ENCODE measurements around the gene ZNF710.
"Not testable (repeated sequence)": the region's sequence is repeated elsewhere in the genome, so short reads cannot be mapped to it uniquely, and the experiment has no call there.

Gene ZNF710

GRCh38 chr15:90060797-90061196, 59.7 kb downstream of the ZNF710 start:
- DNase-seq (ENCODE audit: low read depth, low spot score), result no peak

- DNase-seq (ENCODE audit: low read depth, low spot score), result no peak
These were observed 60.9 kb downstream of the ZNF710 start for GRCh38 chr15:90062023-90062442.

DNA sequence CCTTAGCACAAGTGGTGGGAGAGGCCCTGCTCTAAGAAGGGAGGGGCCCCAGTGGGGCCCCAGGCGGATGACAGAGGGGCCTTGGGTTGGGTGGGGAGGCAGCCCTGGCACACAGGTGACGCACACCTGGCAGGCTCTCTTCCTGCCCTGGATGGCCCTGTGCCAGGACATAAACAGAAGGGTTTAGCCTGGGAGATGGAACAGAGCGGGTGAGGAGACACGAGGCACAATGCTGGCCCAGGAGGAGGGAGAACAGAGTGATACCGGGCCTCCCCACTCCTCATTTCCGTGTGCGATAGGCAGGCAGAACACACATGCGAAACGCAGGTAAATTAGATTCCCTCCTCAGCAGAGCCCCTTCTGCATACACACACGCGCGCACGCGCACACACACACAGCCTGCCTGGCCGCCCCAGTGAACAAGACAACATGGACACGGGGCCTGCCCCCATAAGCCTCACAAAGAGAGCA, 61.4 kb downstream of the ZNF710 start:
- DNase-seq (ENCODE audit: low read depth, low spot score), result no peak

DNA sequence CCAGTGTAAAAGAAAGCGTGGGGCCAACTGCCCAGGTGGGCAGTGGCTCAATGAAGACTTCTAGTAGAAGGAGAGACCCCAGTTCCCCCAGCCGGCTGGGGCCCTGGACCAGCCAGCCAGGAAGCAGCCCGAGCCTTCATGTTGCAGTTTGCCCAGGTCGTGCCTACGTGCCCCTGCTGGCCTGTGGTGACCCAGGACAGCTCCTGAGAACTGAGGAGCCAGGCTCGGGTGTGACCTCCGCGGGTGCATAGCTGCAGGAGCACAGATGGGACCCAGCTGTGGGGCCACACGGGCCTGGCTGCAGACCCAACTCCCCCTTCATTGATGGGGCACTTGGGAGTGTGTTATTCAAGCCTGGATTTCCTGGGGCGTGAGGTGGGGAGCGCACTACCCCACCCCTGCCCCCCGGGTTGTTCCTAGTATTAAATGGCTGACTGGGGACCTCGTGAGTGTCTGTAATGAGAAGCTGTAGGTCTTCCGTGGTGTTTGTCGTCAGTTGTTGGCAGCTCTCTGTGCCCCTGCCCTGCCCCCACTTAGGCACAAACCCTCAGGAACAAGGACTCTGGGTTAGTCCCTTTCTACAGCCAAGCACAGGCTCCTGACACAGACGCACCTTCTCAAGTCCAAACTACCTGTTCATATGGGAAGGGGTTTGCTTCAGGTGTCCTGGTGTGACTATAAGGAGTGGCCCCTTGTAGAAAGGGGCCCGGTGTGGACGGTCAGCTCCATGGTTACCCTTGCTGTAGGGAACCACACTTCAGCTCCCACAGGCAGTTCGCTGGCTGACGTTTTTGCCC, 62.0 kb downstream of the ZNF710 start:
- DNase-seq (ENCODE audit: low read depth, low spot score), result no peak

GRCh38 chr15:90063770-90064247, 62.7 kb downstream of the ZNF710 start:
- no peak for DNase-seq (ENCODE audit: low read depth, low spot score)

- DNase-seq (ENCODE audit: low read depth, low spot score), result no peak
These were observed 64.0 kb downstream of the ZNF710 start for GRCh38 chr15:90064911-90065681.

GRCh38 chr15:90065682-90066049, 64.5 kb downstream of the ZNF710 start:
- DNase-seq (ENCODE audit: low read depth, low spot score), result no peak

GRCh38 chr15:90067181-90067952, 66.2 kb downstream of the ZNF710 start:
- DNase-seq (ENCODE audit: low read depth, low spot score), result no peak

- no peak for DNase-seq (ENCODE audit: low read depth, low spot score)
These were observed 67.0 kb downstream of the ZNF710 start for GRCh38 chr15:90067953-90068606.

DNA sequence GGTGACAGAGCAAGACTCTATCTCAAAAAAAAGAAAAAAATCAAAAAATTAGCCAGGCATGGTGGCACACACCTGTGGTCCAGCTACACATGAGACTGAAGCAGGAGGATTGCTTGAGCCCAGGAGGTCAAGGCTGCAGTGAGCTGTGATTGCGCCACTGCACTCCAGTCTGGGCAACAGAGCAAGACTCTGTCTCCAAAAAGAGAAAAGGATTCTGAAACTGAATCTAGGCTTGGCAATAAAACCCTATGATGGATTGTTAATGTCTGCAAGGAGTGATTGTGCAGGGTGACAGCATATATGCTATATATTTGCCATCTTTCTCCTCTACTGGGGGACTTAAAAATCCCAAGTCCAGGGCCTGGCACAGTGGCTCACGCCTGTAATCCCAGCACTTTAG, 69.5 kb downstream of the ZNF710 start:
- DNase-seq (ENCODE audit: low read depth, low spot score), result not testable (repeated sequence)

DNA sequence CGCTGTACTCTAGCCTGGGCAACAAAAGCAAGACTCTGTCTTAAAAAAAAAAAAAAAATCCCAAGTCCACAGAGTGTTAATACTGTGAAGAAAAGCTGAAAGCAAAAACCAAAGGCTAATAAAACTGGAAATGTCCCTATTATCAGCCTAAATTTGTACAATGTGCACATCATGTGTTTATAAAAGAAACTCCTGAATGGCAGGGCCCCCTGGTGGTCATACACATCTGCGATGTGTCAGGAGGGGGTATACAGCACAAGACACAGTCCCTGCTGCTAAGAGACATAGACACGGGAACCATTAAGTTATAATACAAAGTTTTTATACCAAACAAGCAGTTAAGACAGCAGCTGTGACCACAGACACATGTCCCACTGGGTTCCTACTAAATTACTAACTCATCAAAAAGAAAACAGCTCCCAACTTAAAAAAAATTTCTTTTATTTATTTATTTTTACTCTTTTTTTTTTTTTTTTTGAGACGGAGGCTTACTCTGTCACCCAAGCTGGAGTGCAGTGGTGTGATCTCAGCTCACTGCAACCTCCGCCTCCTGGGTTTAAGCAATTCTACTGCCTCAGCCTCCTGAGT, 70.2 kb downstream of the ZNF710 start:
- DNase-seq (ENCODE audit: low read depth, low spot score), result peak; percentile 86

GRCh38 chr15:90072978-90073640, 72.0 kb downstream of the ZNF710 start:
- no peak for DNase-seq (ENCODE audit: low read depth, low spot score)

GRCh38 chr15:90074023-90074422, 72.9 kb downstream of the ZNF710 start:
- no peak for DNase-seq (ENCODE audit: low read depth, low spot score)

DNA sequence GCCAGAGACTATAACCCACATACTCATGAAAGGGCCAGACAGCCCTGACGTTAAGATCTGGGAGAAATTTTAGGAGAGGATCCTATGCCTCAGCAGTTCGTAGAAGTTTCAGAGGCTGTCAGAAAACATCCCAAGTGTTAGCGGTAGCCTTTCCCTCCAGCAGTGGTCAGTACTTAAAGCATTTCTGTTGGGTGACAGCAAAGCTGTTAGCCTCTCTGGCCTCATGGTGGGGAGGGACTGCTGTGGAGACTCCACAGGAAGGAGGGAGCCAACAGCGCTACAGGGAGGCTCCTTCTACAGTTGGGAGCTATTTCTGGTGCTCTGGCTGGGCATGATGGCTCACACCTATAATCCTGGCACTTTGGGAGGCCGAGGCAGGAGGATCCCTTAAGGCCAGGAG, 73.8 kb downstream of the ZNF710 start:
- DNase-seq (ENCODE audit: low read depth, low spot score), result no peak

- no peak for DNase-seq (ENCODE audit: low read depth, low spot score)
These were observed 74.5 kb downstream of the ZNF710 start for GRCh38 chr15:90075420-90076289.

- no peak for DNase-seq (ENCODE audit: low read depth, low spot score)
These were observed 75.6 kb downstream of the ZNF710 start for GRCh38 chr15:90076716-90077115.

DNA sequence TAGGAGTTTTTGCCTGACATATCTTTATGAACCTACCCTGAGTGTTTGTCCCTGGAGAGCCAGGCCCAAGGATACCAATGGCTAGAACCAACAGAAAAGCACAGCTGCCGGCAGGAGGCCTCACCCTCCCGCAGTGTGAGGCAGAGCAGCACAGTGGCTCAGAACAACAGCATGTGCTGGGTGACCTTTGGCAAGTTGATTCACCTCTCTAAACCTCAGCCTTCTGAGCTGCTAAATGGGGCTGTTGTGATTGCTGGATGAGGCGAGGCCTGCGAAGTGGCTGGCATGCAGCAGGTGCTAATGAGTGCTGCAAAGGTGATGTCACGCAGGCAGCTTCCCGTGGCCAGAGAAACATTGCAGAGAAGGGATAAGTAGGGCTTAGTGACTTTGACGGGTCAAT, 77.8 kb downstream of the ZNF710 start:
- no peak for DNase-seq (ENCODE audit: low read depth, low spot score)

DNA sequence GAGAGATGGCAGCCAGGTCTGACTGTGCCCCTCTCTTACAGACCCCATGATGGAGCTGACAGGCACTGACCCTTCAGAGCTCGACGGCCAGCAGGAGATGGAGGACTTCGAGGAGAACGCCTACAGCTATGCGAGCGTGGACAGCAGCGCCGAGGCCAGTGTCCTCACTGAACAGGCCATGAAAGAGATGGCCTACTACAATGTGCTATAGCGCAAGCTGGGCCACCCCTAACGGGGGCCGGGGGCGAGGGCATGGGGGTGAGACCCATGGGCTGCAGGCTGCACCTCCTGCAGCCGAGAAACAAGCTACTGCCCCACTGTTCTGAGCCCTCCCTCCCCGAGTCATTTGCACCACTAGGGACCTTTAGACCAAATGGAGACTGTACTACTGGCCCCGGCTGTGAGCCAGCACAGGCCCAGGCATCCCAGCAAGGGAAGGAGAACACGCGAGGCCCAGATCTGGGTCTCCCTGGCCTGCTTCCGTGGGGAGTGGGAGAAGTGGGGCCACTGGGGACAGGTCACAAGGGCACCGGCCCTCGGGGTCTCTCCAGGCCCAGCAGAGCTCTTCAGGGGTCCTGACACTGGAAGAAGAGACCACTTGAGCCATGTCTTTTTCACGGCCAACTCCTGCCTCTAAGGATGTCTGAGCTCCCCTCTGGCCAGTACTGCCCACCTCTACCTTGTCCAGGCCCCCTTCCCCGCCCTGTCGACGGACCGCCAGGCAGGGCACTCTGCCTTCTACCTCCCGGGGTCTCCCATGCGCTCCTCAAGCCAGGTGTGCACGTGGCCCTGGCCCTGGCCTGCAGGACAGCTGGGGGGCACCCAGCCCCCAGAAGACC, 78.7 kb downstream of the ZNF710 start:
- DNase-seq (ENCODE audit: low read depth, low spot score), result no peak

GRCh38 chr15:90080458-90080755, 79.3 kb downstream of the ZNF710 start:
- DNase-seq (ENCODE audit: low read depth, low spot score), result no peak

Measured in smooth muscle cell of the brain vasculature (primary cell).